HepG2 (cell line): Measurements from ENCODE around the gene C4orf46. TPM values are rescaled to one million over a fixed set of nuclear protein-coding genes. Genes with fewer than 3 reads are reported as not detected.

Experiments used
- ATF1 ChIP-seq: IDR thresholded peaks from 2 replicates; pipeline ENCODE4 v1.6.1; 2016; ENCODE audit warnings: mild to moderate bottlenecking, control low read depth
- BCL6 ChIP-seq: IDR thresholded peaks from 2 replicates; pipeline ENCODE4 v1.6.1; 2016; ENCODE audit warnings: missing genetic modification reagents, missing compliant biosample characterization
- CC2D1A ChIP-seq: sonication (generic); formaldehyde crosslinking; IDR thresholded peaks from 2 replicates; pipeline ENCODE4 v1.8.1; 2023; ENCODE audit warnings: mild to moderate bottlenecking, missing genetic modification reagents
- CREB3 ChIP-seq: sonication (generic); formaldehyde crosslinking; IDR thresholded peaks from 2 replicates; pipeline ENCODE4 v1.5.0; 2020; ENCODE audit warnings: missing genetic modification reagents
- FOXP1 ChIP-seq, 2 experiments: fragments of 450-650 bp in 1 of 2; IDR thresholded peaks; 2 replicates each; pipeline ENCODE4 v1.6.1; 2017 to 2018; ENCODE audit warnings: antibody characterized with exemption in 1 of 2
- GTF3A ChIP-seq: sonication (generic); formaldehyde crosslinking; conservative IDR thresholded peaks from 2 replicates; pipeline ENCODE4 v1.4.0; 2020; ENCODE audit warnings: mild to moderate bottlenecking, missing genetic modification reagents
- KDM4B ChIP-seq: sonication (generic); formaldehyde crosslinking; IDR thresholded peaks from 2 replicates; pipeline ENCODE4 v1.4.0; 2020; ENCODE audit warnings: missing genetic modification reagents
- KDM6A ChIP-seq: IDR thresholded peaks from 2 replicates; pipeline ENCODE4 v1.6.1; 2016; ENCODE audit warnings: low read depth
- KLF15 ChIP-seq: sonication (generic); formaldehyde crosslinking; IDR thresholded peaks from 2 replicates; pipeline ENCODE4 v1.8.1; 2023; ENCODE audit warnings: borderline replicate concordance, mild to moderate bottlenecking, inconsistent platforms, missing genetic modification reagents, mixed read lengths
- NCOA1 ChIP-seq: sonication (generic); formaldehyde crosslinking; IDR thresholded peaks from 2 replicates; pipeline ENCODE4 v1.9.0; 2021; ENCODE audit warnings: missing genetic modification reagents
- SNAPC5 ChIP-seq: sonication (generic); formaldehyde crosslinking; IDR thresholded peaks from 2 replicates; pipeline ENCODE4 v1.8.1; 2023; ENCODE audit warnings: mild to moderate bottlenecking, missing genetic modification reagents, borderline replicate concordance
- ZNF234 ChIP-seq: sonication (generic); formaldehyde crosslinking; conservative IDR thresholded peaks from 2 replicates; pipeline ENCODE4 v1.5.1; 2020; ENCODE audit warnings: mild to moderate bottlenecking, missing genetic modification reagents
- ZNF33A ChIP-seq: sonication (generic); formaldehyde crosslinking; IDR thresholded peaks from 2 replicates; pipeline ENCODE4 v1.5.1; 2020; ENCODE audit warnings: missing genetic modification reagents, mild to moderate bottlenecking, moderate library complexity, borderline replicate concordance
- ZNF350 ChIP-seq: sonication (generic); formaldehyde crosslinking; IDR thresholded peaks from 2 replicates; pipeline ENCODE4 v1.4.0; 2020; ENCODE audit warnings: mild to moderate bottlenecking, low read depth, missing genetic modification reagents, borderline replicate concordance
- ZSCAN22 ChIP-seq: sonication (generic); formaldehyde crosslinking; IDR thresholded peaks from 2 replicates; pipeline ENCODE4 v1.4.0; 2020; ENCODE audit warnings: mild to moderate bottlenecking, missing genetic modification reagents
- polyA plus RNA-seq, 8 experiments: library from polyadenylated mRNA; depleted of rRNA in 3 of 8; stranded (reverse) in 7 of 8; unstranded in 1 of 8; fragments of >200 nt; fragmentation: Illumina TruSeq in 4 of 8; extraction: Trizol in 4 of 8; gene quantifications; 2 replicates each; pipeline versions ENCODE4 v1.2.1 to v1.2.3, GENCODE V29; 2011 to 2016; ENCODE audit warnings: low read depth in 4 of 8, missing spikeins in 1 of 8, mixed read lengths in 1 of 8; ENCODE audit not compliant: insufficient read depth in 1 of 8
- total RNA-seq, 5 experiments: library from RNA; depleted of rRNA; stranded (reverse); fragments of >200 nt; fragmentation: Illumina TruSeq; extraction: Trizol; gene quantifications; 2 replicates each; pipeline ENCODE4 v1.2.3, GENCODE V29; 2016; ENCODE audit warnings: low read depth in 1 of 5
- TF ChIP-seq, protein P1 (sequence below): IDR thresholded peaks from 2 replicates; pipeline ENCODE4 v1.6.1; 2016; ENCODE audit warnings: low read depth
- TF ChIP-seq, protein P2 (sequence below): sonication (generic); formaldehyde crosslinking; IDR thresholded peaks from 2 replicates; pipeline ENCODE4 v1.5.0; 2020; ENCODE audit warnings: missing genetic modification reagents
- TF ChIP-seq, protein P3 (sequence below): IDR thresholded peaks from 2 replicates; pipeline ENCODE4 v1.4.0; 2020; ENCODE audit warnings: mild to moderate bottlenecking, missing genetic modification reagents
- TF ChIP-seq, protein P4 (sequence below): IDR thresholded peaks from 2 replicates; pipeline ENCODE4 v1.6.1; 2012; ENCODE audit warnings: inconsistent platforms
- TF ChIP-seq, protein P5 (sequence below): sonication (generic); formaldehyde crosslinking; IDR thresholded peaks from 2 replicates; pipeline ENCODE4 v1.4.0; 2020; ENCODE audit warnings: mild to moderate bottlenecking, missing genetic modification reagents

C4orf46 gene
- total and polyA plus RNA-seq, 2 of the 13 experiments (the other 11 are each of a cell fraction or from before 2014, with no cell fraction given): 8.5 to 10.4 TPM

DNA sequence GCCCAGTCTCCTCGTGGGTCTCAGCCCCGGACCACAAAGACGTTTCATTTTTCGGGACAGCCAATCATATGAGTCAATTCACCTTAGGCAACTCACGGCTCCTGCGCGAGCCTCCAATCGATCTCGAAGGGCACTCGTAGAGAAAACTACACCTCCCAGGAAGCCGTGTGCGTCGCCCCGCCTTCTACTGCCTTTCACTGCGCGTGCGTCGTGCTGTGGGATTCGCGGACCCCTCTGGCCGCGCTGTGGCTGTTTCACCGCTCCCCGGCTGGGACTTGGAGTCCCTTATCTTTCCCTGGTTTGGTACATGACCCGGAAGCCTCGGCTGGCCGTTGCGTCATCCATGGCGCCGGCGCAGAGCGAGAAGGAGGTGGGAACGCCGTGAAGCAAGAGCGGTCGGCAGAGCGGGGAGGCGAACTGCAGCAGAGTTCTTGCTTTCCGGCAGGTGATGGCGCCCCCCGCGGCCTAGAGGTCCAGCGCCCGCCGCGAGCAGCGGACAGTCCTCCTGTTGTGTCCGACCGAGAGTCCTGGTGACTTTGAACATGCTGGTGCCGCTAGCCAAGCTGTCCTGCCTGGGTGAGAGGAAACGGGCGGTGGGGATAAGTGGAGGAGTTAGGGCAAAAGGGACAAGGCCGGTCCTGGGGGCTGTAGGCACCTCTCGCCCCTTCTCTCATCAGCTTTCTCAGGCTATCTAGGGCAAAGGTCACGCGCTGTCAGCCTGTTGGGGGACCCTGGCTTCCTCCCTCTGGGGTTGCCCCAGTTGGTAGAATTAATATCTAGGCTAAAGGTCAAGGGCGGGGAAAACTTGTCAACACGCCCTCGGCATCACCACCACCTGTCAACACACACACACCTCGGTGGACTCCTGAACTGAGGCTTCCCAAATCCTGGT, 474 bp upstream of the C4orf46 start, which contains the start of gene ETFDH (continued):
- TF ChIP-seq, protein P1, sequence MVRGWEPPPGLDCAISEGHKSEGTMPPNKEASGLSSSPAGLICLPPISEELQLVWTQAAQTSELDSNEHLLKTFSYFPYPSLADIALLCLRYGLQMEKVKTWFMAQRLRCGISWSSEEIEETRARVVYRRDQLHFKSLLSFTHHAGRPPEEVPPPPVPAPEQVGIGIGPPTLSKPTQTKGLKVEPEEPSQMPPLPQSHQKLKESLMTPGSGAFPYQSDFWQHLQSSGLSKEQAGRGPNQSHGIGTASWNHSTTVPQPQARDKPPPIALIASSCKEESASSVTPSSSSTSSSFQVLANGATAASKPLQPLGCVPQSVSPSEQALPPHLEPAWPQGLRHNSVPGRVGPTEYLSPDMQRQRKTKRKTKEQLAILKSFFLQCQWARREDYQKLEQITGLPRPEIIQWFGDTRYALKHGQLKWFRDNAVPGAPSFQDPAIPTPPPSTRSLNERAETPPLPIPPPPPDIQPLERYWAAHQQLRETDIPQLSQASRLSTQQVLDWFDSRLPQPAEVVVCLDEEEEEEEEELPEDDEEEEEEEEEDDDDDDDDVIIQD (CRISPR knock-in tag): peak; percentile 96
- TF ChIP-seq NCOA1 (no peak), CREB3 (CRISPR knock-in tag) (peak; percentile 71), BCL6 (CRISPR knock-in tag) (peak; percentile 72), KLF15 (CRISPR knock-in tag) (peak; percentile 60; the same call in 1 of the 2 replicates), SNAPC5 (CRISPR knock-in tag) (no peak), ZNF234 (CRISPR knock-in tag) (no peak), FOXP1 (IDR thresholded peaks at IDR 0.05) (peak; percentile 46; the same call in 1 of the 2 replicates), FOXP1 (CRISPR knock-in tag; IDR thresholded peaks at IDR 0.05) (0 out of 2 replicates have a peak, but pooled peaks have one; percentile 47), CC2D1A (CRISPR knock-in tag) (no peak), GTF3A (CRISPR knock-in tag) (no peak), ZNF350 (CRISPR knock-in tag) (peak; percentile 95), ZSCAN22 (CRISPR knock-in tag) (no peak), KDM6A (CRISPR knock-in tag) (no peak), KDM4B (CRISPR knock-in tag) (no peak; the same call in none of the 2 replicates), ZNF33A (CRISPR knock-in tag) (0 out of 2 replicates have a peak, but pooled peaks have one; percentile 34), ATF1 (CRISPR knock-in tag) (peak; percentile 91)
- TF ChIP-seq, protein P2, sequence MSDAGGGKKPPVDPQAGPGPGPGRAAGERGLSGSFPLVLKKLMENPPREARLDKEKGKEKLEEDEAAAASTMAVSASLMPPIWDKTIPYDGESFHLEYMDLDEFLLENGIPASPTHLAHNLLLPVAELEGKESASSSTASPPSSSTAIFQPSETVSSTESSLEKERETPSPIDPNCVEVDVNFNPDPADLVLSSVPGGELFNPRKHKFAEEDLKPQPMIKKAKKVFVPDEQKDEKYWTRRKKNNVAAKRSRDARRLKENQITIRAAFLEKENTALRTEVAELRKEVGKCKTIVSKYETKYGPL (CRISPR knock-in tag): 0 out of 2 replicates have a peak, but pooled peaks have one; percentile 25
- TF ChIP-seq, protein P3, sequence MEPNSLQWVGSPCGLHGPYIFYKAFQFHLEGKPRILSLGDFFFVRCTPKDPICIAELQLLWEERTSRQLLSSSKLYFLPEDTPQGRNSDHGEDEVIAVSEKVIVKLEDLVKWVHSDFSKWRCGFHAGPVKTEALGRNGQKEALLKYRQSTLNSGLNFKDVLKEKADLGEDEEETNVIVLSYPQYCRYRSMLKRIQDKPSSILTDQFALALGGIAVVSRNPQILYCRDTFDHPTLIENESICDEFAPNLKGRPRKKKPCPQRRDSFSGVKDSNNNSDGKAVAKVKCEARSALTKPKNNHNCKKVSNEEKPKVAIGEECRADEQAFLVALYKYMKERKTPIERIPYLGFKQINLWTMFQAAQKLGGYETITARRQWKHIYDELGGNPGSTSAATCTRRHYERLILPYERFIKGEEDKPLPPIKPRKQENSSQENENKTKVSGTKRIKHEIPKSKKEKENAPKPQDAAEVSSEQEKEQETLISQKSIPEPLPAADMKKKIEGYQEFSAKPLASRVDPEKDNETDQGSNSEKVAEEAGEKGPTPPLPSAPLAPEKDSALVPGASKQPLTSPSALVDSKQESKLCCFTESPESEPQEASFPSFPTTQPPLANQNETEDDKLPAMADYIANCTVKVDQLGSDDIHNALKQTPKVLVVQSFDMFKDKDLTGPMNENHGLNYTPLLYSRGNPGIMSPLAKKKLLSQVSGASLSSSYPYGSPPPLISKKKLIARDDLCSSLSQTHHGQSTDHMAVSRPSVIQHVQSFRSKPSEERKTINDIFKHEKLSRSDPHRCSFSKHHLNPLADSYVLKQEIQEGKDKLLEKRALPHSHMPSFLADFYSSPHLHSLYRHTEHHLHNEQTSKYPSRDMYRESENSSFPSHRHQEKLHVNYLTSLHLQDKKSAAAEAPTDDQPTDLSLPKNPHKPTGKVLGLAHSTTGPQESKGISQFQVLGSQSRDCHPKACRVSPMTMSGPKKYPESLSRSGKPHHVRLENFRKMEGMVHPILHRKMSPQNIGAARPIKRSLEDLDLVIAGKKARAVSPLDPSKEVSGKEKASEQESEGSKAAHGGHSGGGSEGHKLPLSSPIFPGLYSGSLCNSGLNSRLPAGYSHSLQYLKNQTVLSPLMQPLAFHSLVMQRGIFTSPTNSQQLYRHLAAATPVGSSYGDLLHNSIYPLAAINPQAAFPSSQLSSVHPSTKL (CRISPR knock-in tag): peak; percentile 77
- TF ChIP-seq, protein P4, sequence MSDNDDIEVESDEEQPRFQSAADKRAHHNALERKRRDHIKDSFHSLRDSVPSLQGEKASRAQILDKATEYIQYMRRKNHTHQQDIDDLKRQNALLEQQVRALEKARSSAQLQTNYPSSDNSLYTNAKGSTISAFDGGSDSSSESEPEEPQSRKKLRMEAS: peak; percentile 66
- TF ChIP-seq, protein P5, sequence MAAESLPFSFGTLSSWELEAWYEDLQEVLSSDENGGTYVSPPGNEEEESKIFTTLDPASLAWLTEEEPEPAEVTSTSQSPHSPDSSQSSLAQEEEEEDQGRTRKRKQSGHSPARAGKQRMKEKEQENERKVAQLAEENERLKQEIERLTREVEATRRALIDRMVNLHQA (CRISPR knock-in tag): no peak
